Nephron progenitor cell (in vitro differentiated cells): Measurements from ENCODE around the gene ISYNA1.

ENCODE experiments used
- DNase-seq: peaks from one replicate; pipeline ENCODE4 v3.0.0; 2021
- H3K27ac Mint-ChIP-seq: 2 replicates; pipeline ENCODE4 v1.8.0; 2021; ENCODE audit warnings: mild to moderate bottlenecking, moderate library complexity, mixed read lengths
- H3K27me3 Mint-ChIP-seq: 2 replicates; pipeline ENCODE4 v1.8.0; 2021; ENCODE audit warnings: mild to moderate bottlenecking, low read depth, mixed read lengths; ENCODE audit not compliant: poor library complexity
- H3K36me3 Mint-ChIP-seq: 2 replicates; pipeline ENCODE4 v1.8.0; 2021; ENCODE audit warnings: low read depth, mixed read lengths
- H3K4me1 Mint-ChIP-seq: 2 replicates; pipeline ENCODE4 v1.8.0; 2021; ENCODE audit warnings: mixed read lengths
- H3K4me3 Mint-ChIP-seq: 2 replicates; pipeline ENCODE4 v1.8.0; 2021; ENCODE audit warnings: mild to moderate bottlenecking, moderate library complexity, mixed read lengths
- H3K9me3 Mint-ChIP-seq: 2 replicates; pipeline ENCODE4 v1.8.0; 2021; ENCODE audit warnings: mild to moderate bottlenecking, moderate library complexity, mixed read lengths
- CTCF ChIP-seq: fragments of 200-600 bp; sonication (generic); IDR thresholded peaks from 2 replicates; pipeline ENCODE4 v1.5.0; 2021; ENCODE audit warnings: antibody characterized with exemption

The ISYNA1 gene

GRCh38 chr19:18436671-18437490 is 1.1 kb downstream of the ISYNA1 start:
- Mint-ChIP-seq H3K4me1 (peaks cover 55% of the 10 kb centered on the region), H3K27ac (no peak overlapping the region), H3K27me3 (peaks cover 4% of the 10 kb centered on the region), H3K4me3 (peak overlapping the region; percentile 80), H3K36me3 (peaks cover 10% of the 10 kb centered on the region), H3K9me3 (no peaks in the 10 kb centered on the region)
- no peak for TF ChIP-seq CTCF
- peak; percentile 94 for DNase-seq

- no peak for DNase-seq
- no peak for TF ChIP-seq CTCF
- H3K27ac Mint-ChIP-seq = peak overlapping the region; percentile 36
- peak overlapping the region; percentile 79 for H3K4me3 Mint-ChIP-seq
- no peaks in the 10 kb centered on the region for H3K9me3 Mint-ChIP-seq
- peaks cover 52% of the 10 kb centered on the region for H3K4me1 Mint-ChIP-seq
- peaks cover 10% of the 10 kb centered on the region for H3K36me3 Mint-ChIP-seq
- peaks cover 4% of the 10 kb centered on the region for H3K27me3 Mint-ChIP-seq
These were observed 1.9 kb downstream of the ISYNA1 start for GRCh38 chr19:18435842-18436670.

DNA sequence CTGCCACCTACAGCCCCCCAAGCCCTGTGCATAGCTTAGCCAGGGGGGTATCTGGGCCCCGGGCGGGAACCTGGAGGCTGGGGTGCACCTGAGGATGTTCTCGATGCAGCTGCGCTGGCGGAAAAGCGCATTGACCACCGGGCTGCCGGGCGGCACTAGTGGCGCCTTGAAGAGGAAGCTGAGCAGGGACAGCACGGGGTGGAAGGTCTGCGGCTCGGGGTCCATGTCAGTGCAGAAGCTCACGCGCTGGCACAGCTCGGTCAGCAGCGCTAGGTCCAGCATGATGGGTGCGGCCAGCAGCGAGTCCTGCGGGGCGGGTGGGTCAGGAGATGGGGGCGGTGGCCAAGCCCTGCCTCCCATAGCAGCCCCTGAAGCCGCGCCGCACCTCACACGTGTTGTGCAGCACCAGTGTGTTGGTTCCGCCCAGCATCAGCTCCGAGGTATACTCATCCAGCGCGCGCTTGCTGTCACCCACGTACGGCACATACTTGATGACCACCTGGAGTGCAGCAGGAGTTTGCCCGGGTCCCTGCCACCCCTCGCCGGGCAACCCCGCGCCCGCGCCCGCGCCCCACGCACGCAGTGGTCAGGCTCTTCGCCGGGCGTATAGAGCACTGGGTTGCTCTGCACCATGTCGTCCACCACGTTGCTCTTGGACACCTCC is 2.6 kb downstream of the ISYNA1 start:
- H3K9me3 Mint-ChIP-seq = no peaks in the 10 kb centered on the region
- H3K4me3 Mint-ChIP-seq = no peak overlapping the region
- no peak overlapping the region for H3K27ac Mint-ChIP-seq
- no peak for TF ChIP-seq CTCF
- H3K4me1 Mint-ChIP-seq = peaks cover 51% of the 10 kb centered on the region
- H3K36me3 Mint-ChIP-seq = peaks cover 10% of the 10 kb centered on the region
- peaks cover 4% of the 10 kb centered on the region for H3K27me3 Mint-ChIP-seq
- DNase-seq = no peak

DNA sequence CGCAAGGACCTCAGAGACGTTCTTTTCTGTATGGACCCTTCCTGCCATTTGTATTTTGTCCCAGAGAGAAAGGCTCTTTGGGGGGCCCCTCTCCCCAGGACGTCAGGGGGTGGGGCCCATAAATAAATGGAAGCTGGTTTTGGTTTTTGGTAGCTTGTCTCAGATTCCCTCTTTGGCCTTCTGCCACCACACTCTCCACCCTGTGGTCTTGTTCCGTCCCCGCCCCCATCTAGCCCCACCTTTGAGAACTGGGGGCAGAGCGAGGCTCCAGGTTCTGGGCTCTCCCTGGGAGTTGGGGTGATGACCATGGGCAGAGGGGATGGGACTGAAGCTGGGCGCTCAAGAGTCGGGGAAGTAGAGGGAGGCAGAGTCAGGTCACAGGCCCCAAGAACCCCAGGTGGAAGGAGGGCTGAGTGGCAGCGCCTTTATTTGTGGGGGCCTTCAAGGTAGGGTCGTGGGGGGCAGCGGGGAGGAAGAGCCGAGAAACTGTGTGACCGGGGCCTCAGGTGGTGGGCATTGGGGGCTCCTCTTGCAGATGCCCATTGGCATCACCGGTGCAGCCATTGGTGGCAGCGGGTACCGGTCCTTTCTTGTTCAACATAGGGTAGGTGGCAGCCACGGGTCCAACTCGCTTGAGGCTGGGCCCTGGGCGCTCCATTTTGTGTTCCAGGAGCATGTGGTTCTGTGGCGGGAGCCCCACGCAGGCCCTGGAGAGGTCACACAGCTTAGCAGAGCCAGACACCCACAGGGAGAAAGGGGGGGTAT is 3.3 kb downstream of the ISYNA1 start:
- no peak for TF ChIP-seq CTCF
- peak overlapping the region; percentile 71 for H3K4me3 Mint-ChIP-seq
- no peak for DNase-seq
- H3K4me1 Mint-ChIP-seq = peaks cover 50% of the 10 kb centered on the region
- H3K27me3 Mint-ChIP-seq = peaks cover 4% of the 10 kb centered on the region
- H3K9me3 Mint-ChIP-seq = no peaks in the 10 kb centered on the region
- H3K36me3 Mint-ChIP-seq = peaks cover 10% of the 10 kb centered on the region
- H3K27ac Mint-ChIP-seq = no peak overlapping the region

DNA sequence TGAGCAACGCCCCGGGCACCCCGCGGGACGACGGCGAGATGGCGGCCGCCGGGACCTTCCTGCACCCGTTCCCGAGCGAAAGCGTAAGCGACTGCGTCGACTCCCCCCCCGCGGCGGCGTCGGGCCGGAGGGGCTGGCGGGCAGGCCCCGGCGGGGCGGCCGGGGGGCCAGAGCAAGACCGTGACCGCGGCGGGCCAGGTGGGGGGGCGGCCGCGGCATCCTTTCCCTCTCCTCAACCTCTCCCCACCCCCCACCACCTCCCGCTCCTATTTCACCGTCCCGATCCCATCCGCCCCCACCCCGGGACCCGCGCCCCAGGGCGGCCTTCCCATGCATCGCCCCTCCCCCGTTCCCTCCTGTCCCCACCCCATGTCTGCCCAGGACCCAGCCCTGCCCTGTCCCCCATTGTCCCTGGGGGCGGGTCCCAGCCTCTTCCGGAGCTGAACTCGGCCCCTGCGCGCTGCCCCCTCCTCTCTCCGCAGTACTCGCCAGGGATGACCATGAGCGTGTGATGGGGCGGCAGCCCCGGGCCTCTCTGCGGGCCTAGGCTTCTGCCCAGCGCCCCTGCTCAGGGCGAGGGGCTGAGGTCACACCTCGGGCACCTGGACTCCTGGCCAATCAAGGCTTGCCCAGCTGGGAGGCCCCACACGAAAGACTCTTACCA is 4.1 kb downstream of the ISYNA1 start:
- no peak for TF ChIP-seq CTCF
- DNase-seq = peak; percentile 73
- no peak overlapping the region for H3K27ac Mint-ChIP-seq

More for the DNA sequence above, 4.1 kb downstream of the ISYNA1 start:
- peaks cover 4% of the 10 kb centered on the region for H3K27me3 Mint-ChIP-seq
- H3K4me3 Mint-ChIP-seq = peak overlapping the region; percentile 71
- peaks cover 43% of the 10 kb centered on the region for H3K4me1 Mint-ChIP-seq
- H3K9me3 Mint-ChIP-seq = no peaks in the 10 kb centered on the region
- peaks cover 10% of the 10 kb centered on the region for H3K36me3 Mint-ChIP-seq
